HG03045 (cell line): Measurements from ENCODE around the gene GATA5.

ENCODE experiments used
- ATAC-seq: cut with Tn5 transposase; IDR thresholded peaks from one replicate; pipeline ENCODE4 v1.9.1; 2021; ENCODE audit warnings: mild to moderate bottlenecking, moderate library complexity; ENCODE audit not compliant: unreplicated experiment

Gene GATA5

DNA sequence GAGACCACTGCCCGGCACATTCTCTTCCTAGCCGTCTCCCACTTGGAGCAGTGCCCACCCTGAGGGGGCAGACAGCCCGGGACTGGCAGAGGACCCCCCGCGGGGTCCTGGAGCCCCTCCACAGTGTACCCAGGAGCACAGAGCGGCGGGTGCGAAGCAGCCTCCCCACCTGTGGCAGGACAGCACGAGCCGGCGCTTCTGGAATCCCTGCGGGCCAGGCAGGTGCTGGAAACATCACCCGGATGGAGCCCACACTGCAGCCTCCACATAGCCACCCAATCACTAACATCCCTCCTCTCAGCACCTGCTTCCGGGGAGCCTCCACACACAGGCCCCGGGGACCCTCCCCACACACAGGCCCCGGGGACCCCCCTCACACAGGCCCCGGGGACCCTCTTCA, 18.7 kb downstream of the GATA5 start:
- no peak for ATAC-seq

DNA sequence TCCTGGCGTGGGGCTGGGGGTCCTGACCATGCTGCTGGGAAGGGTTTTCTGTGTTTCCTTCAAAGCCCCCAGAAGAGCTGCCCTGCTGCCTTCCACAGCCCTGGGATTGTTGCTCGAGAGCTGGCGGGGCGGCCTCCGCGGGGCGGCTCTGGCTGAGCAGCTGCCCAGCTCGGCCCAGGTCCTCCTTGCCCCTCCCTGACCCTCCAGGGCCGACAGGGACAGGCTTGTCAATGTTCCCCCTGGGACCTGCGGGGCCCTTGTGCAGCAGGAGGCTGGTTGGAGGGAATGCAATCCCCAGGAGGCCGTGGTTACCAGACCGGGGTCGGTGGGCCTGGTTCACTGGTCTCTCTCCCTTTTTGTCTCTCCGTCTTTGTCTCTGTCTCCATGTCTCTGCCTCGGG, 19.9 kb downstream of the GATA5 start:
- no peak for ATAC-seq

DNA sequence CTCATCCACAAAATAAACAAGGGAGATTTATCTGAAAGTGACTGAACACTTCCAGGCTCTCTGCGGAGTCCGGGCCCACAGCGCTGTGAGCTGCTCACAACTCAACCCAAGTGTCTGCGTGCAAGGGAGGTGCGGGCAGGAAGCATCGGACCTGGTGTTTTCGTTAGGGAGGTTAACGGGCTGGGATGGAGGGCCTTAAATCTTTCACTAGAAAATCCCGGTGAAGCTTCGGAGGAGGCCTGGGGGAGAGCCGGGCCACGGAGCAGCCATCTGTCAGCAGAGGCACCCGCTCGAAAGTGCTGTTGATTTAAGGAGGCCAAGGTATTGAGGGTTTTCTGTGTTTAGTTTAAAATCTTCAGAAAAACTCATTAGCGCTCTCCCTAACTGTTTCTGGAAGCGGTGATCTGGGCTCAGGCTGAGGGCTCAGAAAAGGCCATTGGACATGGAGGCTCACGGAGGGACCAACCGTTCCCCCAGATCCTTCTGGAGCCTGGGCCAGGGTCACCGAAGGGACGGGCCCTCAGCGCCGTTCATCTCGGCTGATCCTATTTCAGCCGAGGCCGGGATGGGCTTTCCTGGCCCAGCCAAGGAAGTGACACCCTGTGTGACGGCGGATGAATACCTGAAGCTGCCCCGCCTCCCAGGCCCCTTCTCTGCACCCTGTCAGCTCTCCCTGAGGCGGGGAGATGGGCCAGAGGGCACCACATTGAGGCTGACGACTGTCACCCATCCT, 20.7 kb downstream of the GATA5 start:
- no peak for ATAC-seq

- ATAC-seq = no peak
Observed at GRCh38 chr20:62453186-62453808, 22.5 kb downstream of the GATA5 start.

DNA sequence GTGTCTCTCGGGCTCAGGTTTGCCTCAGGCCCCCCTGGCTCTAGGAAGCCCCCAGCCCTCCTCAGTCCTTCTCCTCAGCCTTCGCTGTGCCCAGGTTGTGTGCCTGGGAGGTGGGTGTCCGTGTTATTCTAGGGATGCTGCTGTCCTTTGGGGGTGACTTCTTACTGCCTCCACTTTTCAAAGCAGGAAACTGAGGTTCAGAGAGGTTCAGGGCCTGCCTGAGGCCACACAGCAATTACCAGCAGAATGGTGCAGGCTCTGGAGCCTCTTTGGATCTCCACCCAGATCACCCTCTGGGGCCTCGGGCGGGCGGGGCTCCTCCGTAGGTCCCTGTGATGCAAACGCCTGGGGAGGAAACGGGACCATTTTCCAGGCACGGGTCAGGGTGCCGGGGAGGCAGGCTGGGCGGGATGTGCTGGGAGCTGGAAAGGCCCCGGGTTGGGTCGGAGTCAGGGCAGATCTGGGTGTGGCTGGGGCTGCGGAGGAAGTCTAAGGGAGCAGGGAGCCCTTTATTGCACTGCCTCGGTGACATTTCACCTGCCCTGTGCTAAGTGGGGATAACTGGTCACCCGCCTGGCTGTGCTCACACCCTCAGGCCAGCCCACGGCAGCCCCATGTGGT, 23.2 kb downstream of the GATA5 start:
- ATAC-seq = no peak

DNA sequence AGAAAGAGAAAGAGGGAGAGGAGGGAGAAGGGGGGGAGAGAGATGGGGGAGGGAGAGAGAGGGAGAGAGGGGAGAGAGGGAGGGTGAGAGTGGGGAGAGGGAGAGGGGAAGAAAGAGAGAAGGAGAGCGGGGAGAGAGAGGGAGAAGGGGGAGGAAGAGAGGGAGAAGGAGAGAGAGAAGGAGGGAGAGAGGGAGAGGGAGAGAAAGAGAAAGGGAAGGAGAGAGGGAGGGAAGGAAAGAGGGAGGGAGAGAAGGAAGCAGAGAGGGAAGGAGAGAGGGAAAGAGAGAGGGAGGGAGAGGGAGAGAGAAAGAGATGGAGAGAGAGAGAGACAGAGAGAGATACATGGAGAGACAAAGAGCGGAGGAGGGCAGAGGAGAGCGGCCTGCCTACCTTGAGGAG, 23.8 kb downstream of the GATA5 start:
- no peak for ATAC-seq

- ATAC-seq = no peak
Observed at GRCh38 chr20:62451156-62451767, 24.5 kb downstream of the GATA5 start.

- no peak for ATAC-seq
Observed at GRCh38 chr20:62449951-62450691, 25.7 kb downstream of the GATA5 start.

GRCh38 chr20:62448788-62449187, 27.0 kb downstream of the GATA5 start:
- ATAC-seq = no peak

- no peak for ATAC-seq
Observed at GRCh38 chr20:62448038-62448437, 27.8 kb downstream of the GATA5 start.

DNA sequence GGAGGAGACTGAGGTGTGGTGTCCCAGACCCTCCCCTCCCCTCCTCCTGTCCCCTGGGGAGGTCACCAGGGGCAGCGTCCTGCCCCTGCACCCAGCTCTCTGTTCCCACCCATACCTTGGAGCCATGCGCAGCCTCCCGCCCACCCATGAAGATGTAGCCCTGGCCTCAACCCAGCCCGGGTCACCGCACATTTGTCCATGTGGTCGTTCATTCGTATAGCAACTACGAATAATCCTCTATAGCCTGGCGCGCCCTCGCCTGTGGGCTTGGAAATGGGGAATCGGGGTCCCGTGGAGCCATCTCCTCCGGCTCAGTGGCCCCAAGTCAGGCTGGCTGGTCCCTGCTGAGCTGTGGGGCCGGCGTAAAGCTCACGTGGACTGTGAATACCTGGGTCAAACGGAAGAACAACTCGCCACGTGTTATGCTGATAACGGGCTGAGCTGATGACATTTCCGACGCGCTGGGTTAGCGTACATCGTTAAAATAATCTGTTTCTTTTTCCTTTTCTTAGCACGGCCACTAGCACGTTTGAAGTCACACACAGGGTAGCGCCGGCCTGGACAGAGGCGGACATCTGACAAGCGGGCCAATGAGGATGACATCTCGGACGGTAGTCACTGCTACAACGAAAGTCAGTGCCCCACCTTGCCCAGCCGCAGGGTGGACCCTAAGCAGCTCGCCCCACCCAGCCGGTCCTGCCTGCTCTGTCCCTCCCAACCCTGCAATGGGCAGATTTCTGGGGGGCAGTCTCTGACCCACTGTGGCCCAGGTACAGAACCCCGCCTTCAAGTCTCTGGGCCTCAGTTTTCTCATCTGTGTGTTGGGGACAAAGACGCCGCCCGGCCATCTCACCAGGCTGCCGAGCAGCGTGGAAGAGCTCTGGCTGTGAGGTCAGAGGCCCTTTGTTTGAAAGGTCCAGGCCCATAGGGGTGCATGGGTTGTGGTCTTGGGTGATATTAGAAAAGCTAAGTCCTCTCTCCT, 28.6 kb downstream of the GATA5 start:
- ATAC-seq = no peak

DNA sequence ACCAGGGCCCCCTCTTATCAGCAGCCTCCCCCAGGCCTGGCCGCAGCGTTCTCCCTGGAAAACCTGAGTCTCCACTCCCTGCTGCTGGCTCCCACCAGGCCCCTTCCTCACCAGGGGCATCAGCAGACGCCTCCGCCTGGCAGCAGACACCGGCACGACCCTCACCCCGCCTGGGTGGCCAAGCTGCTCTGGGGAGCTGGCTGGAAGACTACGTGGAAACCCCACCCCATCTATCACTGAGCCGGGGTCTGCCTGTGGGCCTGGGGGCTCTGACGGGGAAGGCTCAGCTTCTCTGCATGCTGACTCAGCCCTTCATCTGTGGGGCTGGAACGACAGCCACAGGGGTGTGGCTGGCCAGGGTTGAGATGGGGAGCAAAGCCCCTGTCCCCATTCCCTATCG, 29.3 kb downstream of the GATA5 start:
- no peak for ATAC-seq

GRCh38 chr20:62445553-62446340, 30.0 kb downstream of the GATA5 start:
- no peak for ATAC-seq

DNA sequence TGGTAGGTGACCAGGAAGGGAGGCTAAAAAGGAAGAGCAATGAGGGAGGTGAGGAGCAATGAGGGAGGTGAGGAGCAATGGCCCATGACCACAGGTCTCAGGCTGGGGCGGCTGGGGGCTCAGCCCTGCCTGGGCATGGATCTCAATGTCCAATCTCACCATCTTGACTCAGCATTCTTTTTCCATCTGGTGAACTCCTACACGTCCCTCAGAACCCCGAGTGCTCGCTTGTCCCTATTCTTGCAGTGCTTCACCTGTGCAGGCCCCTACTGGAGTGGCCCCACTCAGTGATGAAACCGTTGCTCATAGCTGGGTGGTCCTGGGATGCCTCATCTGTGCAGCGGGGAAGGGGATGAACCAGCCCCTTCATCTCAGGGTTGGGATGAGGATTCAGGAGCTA, 31.5 kb downstream of the GATA5 start:
- ATAC-seq = no peak

DNA sequence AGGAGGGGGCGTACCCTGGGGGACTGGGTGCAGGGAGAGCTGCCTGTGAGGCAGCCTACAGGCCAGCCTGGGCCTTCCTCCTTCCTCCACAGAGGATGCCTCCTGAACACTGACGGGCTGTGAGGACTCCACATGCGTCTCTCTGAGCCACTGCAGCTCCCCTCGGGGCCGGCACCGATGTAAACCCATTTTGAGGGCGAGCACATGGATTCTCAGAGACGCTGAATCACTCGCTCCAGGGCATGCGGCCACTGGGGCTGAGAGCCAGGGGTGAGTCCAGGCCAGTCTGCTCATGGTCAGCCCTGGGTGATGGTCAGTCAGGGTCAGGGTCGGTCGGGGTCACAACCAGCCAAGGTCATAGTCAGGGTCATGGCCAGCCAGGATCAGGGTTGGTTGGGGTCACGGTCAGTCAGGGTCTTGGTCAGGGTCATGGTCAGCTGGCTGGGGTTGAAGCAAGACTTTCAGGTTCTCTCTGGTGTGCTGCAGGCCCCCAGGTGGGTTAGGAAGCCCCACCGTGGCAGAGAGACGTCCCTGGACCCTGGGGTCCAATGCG, 33.7 kb downstream of the GATA5 start:
- ATAC-seq = no peak

GRCh38 chr20:62439218-62439617, 36.6 kb downstream of the GATA5 start:
- no peak for ATAC-seq

- ATAC-seq = no peak
Observed at GRCh38 chr20:62437927-62438326, 37.9 kb downstream of the GATA5 start.

- ATAC-seq = no peak
Observed at GRCh38 chr20:62437496-62437895, 38.3 kb downstream of the GATA5 start.

GRCh38 chr20:62436692-62437091, 39.1 kb downstream of the GATA5 start:
- no peak for ATAC-seq
